Sigmoid colon (tissue), 4 donors: ENCODE data around the gene GRM1.

ENCODE experiments used
- EP300 ChIP-seq, 4 donors: sonication (generic); formaldehyde crosslinking; IDR thresholded peaks; one replicate each; pipeline ENCODE4 v1.6.1; 2017; ENCODE audit warnings: antibody characterized with exemption in 4 of 4
- TF ChIP-seq, protein P1 (sequence below), 4 experiments: fragments of 450-650 bp in 3 of 4; fragments of 200-600 bp in 1 of 4; IDR thresholded peaks; one replicate each; pipeline ENCODE4 v1.5.1; 2016 to 2019; ENCODE audit warnings: antibody characterized with exemption in 4 of 4, mild to moderate bottlenecking in 3 of 4, moderate library complexity in 2 of 4

DNA sequence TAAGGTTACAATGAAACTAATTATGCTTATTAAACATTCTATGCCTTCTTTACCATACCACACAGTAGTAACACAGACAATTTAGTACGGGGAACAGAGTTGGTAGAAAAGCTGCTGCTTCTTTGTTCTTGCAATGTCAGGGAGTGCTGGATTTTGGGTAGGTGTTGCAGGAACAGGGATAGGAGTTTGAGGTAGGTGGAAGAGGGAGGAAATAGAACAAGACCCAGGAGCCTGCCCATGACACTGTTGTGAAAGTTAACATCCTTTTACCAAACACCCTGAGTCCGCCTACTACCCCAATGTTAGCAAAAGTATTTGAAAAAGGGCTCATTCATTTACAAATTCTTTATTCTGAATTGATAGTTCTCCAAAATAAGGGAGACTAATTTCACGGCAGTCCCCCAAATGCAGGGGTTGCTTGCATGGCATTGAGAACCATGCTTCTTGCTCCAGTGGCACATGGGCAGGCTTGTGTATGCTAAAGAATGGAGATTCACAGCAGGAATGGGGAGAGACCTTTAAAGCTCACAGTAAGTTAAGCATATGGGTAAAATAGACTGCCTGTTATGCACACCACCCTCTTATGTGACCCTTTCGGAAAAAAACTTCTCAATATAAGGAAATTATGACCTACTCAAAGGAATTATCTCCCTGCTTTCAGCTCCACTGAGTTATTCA lies 181.7 kb downstream of the GRM1 start:
- no peak for TF ChIP-seq EP300 (IDR thresholded peaks at IDR 0.05)
- TF ChIP-seq, protein P1, sequence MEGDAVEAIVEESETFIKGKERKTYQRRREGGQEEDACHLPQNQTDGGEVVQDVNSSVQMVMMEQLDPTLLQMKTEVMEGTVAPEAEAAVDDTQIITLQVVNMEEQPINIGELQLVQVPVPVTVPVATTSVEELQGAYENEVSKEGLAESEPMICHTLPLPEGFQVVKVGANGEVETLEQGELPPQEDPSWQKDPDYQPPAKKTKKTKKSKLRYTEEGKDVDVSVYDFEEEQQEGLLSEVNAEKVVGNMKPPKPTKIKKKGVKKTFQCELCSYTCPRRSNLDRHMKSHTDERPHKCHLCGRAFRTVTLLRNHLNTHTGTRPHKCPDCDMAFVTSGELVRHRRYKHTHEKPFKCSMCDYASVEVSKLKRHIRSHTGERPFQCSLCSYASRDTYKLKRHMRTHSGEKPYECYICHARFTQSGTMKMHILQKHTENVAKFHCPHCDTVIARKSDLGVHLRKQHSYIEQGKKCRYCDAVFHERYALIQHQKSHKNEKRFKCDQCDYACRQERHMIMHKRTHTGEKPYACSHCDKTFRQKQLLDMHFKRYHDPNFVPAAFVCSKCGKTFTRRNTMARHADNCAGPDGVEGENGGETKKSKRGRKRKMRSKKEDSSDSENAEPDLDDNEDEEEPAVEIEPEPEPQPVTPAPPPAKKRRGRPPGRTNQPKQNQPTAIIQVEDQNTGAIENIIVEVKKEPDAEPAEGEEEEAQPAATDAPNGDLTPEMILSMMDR (IDR thresholded peaks at IDR 0.05), result no peak
